SK-N-MC (cell line): ENCODE results near the gene RELL1.

Source experiments
- EZH2 ChIP-seq: fragments of 200-600 bp; sonication (generic); IDR thresholded peaks from one replicate; pipeline ENCODE4 v1.6.1; 2017; ENCODE audit warnings: antibody characterized with exemption
- FOXP2 ChIP-seq: optimal IDR thresholded peaks from 2 replicates; pipeline ENCODE3; 2011; ENCODE audit warnings: mild to moderate bottlenecking, moderate library complexity; ENCODE audit not compliant: insufficient read depth; ENCODE audit errors: extremely low read length, control extremely low read depth
- POLR2AphosphoS5 ChIP-seq: IDR thresholded peaks from 2 replicates; pipeline ENCODE4 v1.6.1; 2012; ENCODE audit warnings: mild to moderate bottlenecking, low read depth, low read length, borderline replicate concordance

GRCh38 chr4:37641352-37641751 lies 44.8 kb downstream of the RELL1 start:
- no peak for TF ChIP-seq EZH2
- TF ChIP-seq POLR2AphosphoS5: no peak
- TF ChIP-seq FOXP2: no peak
